IPS-11a (cell line): ENCODE results near the gene OSMR.

Source experiments
- H3K4me3 ChIP-seq: one replicate; pipeline ENCODE4 v1.5.1; 2013; ENCODE audit warnings: low read depth, low read length, control low read depth

OSMR gene

DNA sequence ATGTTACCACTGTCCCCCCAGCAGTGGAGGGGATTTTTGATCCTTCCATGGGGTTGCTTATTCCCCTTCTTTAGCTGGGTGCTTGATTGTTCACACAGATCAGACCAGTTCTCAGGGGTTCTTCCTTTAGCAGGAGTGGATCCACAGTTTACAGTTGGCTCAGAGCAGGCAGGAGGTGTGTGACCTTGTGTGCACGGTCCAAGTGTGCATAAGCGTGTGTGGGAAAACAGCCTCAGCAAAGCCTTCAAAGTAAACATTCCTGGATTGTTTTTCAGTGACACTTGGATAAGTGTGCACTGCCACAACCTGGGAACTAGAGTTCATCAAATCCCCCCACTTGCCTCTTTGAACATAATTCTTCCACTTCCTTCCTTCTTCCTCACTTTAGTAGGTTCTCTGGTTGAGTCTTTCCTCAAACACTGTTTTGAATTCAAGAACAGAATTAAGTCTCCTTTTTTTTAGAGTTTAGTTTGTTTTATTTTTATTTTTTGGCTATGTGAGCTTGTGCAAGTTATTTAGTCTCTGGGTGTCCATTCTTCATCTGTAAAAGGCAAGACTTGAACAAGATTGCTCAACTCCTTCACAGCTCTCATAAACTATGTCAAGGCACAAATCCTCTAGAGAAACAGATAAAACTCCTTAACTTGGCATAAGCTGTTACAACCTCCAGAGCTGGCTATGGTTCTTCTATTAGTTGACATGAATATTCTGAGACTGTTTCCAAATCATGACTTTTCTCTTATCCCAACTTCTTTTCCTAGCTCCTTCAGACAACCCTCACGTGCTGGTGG lies 78.0 kb downstream of the OSMR start:
- H3K4me3 ChIP-seq: no peak overlapping the region

DNA sequence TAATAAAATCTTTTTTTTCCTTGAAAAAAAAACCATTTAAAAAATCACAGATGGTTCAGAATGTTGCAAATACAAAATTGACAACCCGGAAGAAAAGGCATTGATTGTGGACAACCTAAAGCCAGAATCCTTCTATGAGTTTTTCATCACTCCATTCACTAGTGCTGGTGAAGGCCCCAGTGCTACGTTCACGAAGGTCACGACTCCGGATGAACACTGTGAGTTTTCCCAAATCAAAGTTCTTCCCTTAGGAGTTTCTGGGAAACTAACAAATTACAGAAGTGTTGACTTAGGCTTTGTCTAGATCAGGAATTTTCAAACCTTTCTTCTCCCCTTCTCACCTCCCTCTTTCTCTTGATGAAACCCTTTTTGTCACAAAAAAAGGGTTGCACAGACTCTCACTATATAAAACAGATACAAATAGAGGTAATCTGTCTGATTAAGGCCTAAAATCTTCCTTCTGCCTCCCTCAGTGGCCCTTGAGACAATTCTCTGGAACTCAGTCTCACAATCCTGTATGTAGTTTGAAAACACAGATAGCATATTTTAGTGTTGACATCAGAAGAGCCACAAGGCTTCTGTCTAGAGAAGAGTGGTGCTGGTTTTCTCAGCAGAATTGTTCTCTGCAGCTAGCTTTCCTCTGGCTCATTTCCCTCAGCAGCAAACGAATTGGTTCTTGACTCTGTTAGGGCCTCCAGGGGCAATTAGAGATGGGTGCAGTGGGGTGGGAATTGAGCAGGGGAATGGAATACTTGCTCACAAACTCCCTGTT lies 79.5 kb downstream of the OSMR start:
- no peak overlapping the region for H3K4me3 ChIP-seq

DNA sequence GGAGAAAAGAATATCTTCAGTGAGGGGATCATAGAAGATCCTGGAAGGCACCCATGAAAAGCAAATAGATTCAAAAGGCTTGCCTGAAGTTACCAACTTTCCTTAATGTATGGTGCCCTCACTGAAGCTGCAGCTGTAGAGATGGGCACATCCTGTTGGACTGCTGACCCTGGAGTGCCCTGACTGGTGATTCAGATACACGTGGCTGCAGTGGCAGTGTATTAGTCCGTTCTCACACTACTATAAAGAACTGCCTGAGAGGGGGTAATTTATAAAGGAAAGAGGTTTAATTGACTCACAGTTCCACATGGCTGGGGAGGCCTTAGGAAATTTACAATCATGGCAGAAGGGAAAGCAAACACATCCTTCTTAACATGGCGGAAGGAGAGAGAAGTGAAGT lies 80.3 kb downstream of the OSMR start:
- H3K4me3 ChIP-seq: no peak overlapping the region

DNA sequence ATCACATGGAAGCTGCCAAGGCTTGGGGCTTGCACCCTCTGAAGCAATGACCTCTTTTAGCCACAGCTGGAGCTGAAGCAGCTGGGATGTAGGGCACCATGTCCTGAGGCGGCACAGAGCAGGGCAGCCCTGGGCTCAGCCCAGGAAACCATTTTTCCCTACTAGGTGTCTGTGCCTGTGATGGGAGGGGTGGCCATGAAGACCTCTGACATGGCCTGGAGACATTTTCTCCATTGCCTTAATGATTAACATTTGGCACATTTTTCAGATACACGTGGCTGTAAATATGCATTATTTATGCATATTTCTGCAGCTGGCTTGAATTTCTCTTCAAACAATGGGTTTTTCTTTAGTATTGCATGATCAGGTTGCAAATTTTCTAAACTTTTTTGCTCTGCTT lies 81.7 kb downstream of the OSMR start:
- H3K4me3 ChIP-seq: no peak overlapping the region

DNA sequence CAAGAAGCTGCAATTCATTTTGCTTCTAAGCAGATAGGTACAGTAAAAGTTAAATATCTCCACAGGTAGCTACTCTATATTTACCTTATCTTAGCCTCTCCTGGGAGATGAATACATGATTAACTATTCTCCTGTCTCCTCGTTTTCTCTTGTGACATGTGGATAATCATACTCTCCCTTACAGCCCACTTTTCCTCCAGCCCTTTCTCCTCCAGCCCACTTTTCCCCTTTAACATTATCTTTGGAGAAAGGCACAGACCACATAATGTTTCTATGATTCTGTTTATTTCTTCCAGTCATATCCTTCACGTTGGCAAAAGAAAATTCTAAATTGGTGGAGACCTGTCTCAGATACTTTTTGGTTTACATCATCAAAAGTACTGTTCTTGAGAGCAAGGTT lies 84.0 kb downstream of the OSMR start:
- H3K4me3 ChIP-seq: no peak overlapping the region

DNA sequence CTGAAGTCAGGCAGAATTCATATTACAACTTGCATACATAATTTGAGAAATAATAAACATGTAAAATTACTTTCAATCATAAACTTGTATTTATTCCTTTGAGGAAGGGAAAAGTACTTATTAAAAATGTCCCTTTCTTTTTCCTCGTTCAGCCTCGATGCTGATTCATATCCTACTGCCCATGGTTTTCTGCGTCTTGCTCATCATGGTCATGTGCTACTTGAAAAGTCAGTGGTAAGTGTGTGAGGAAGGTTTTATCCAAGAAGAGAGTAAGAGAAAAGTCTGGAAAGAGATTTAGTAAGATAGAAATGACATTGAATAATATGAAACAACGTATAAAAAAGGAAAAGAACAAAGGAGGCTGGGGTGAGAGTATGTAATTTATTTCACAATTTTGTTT lies 85.9 kb downstream of the OSMR start:
- no peak overlapping the region for H3K4me3 ChIP-seq

DNA sequence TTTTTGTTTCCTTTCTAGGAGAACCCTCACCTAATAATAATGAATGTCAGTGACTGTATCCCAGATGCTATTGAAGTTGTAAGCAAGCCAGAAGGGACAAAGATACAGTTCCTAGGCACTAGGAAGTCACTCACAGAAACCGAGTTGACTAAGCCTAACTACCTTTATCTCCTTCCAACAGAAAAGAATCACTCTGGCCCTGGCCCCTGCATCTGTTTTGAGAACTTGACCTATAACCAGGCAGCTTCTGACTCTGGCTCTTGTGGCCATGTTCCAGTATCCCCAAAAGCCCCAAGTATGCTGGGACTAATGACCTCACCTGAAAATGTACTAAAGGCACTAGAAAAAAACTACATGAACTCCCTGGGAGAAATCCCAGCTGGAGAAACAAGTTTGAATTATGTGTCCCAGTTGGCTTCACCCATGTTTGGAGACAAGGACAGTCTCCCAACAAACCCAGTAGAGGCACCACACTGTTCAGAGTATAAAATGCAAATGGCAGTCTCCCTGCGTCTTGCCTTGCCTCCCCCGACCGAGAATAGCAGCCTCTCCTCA lies 87.1 kb downstream of the OSMR start:
- no peak overlapping the region for H3K4me3 ChIP-seq

DNA sequence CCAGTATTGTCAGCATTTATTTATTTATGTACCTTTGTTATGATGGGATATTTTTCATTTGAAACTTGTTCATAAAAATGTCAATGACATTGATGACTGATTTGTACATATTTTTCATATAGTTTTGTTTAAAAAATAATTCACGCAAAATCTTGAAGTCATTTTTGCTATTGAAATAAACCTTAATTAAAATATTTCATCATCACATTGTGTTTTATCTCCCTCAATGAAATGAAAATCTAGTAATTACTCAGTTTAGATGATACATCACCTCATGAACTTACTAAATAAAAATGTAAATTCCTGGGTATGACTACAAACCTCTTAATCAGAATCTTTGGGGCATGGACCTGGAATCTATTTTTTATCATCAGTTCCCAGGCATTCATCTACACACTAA lies 89.6 kb downstream of the OSMR start:
- H3K4me3 ChIP-seq: no peak overlapping the region

DNA sequence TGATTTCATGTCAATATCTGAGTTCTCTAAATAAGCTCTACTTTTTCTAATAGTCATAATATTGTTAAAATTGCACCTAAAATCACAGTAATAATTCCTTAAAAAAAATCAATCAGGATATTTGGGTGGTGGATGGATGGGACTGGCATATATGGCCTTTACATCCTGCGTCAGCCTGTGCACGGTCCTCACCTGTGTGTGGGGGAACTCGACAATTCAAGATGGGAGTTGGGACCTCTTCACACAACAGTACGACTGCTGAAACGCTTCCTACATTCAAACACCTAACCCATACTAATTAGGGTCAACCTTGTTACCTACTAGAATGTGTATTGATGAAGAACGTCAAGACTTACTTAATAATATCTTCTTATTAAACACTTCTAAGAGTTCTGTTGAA lies 90.5 kb downstream of the OSMR start:
- no peak overlapping the region for H3K4me3 ChIP-seq

DNA sequence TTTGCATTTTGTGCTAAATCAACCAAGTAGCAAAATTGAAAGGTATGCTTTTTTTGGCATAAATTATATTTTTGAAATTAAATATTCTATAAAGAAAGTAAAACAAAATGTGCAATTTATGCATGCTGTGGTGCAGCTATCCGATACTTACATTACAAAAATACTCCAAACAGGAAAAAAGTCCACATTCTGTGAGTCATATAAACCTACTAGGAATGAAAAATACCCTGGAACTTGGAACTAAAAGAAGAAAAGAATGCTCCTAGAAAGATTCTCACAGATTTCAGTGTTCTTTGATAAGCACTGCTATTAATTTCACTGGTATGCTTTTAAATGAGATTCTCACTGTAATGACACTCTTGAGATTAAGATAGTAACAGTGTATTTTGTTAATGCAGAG lies 92.6 kb downstream of the OSMR start:
- H3K4me3 ChIP-seq: no peak overlapping the region

DNA sequence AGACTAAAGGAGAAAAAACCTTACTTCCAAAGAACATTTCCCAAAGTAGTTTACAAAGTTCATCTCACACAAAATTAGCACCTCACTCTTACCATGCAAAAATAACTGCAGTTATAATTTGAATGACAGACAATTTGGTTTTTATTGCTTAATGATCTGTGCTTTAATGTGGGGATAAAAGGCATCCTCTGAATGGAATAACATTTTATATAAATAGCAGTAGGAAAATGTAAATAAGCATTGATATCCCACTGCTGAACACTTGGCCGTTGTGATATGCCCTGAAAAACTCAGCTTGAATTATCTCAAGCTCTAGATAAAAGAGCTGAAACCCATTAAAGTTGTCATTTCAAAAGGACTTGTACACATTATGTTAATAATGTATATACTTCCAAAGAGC lies 93.2 kb downstream of the OSMR start:
- no peak overlapping the region for H3K4me3 ChIP-seq

DNA sequence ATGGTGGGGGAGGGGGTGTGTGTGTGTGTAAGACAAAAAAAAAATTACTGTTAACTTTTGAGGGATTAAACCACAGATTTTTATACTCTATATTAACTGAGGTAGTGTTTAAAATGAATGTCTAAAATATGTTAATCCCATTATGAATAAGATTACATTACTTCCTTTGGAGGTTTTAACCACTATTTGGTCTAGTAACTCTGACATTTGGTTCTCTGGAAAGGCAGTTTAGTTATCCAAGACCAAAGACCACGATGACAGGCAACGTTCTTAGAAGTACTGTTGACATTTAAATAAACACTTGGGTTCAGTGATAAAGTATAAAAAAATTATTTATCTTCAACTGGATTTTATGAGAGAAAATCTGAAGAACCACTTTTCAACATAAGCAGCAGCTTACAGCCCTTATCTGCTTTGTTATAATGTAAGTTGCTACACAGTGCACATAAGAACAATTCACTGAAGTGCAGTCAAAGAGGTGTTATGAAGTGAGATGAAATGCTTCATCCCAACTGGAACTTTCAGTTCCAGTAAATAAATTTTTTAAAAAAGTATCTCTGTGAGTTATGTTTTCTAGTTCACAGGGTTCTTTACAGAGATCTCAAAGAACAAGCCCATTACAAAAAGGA lies 94.5 kb downstream of the OSMR start:
- H3K4me3 ChIP-seq: no peak overlapping the region

DNA sequence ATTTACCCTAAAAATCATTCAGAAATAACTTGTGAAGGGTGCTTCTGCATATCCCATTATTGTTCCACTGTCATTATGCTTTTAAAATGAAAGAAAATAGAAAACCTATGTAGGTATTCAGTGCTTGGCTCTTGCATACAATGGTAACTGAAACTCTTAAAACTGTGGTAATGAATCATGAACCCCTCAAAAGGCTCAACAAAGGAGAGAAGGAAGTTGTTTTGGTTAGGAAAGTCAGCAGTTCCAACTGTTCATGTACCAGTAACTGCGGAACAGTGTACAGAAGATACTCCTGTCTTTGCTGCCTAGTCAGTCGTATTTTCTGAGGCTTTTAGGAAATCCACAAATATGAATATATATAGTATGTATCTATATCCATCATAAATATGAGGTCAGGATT lies 96.1 kb downstream of the OSMR start:
- no peak overlapping the region for H3K4me3 ChIP-seq

DNA sequence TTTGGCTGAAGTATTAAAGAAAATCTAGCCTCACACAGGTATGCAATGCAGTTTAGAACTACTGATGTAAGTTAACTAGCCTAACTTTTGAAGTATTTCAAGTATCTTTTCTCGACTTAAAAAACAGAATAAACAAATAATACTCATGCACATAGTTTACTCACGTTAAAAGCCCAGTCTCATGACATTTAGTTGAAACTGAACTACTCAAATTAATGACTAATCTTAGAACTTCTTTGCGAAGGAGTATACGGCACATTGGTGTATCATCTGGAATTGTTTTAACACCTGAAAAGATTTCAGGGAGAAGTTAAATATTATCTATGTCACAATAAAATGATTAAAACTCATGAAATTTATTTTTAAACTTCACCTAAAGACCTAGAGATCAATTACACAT lies 98.5 kb downstream of the OSMR start:
- H3K4me3 ChIP-seq: no peak overlapping the region

DNA sequence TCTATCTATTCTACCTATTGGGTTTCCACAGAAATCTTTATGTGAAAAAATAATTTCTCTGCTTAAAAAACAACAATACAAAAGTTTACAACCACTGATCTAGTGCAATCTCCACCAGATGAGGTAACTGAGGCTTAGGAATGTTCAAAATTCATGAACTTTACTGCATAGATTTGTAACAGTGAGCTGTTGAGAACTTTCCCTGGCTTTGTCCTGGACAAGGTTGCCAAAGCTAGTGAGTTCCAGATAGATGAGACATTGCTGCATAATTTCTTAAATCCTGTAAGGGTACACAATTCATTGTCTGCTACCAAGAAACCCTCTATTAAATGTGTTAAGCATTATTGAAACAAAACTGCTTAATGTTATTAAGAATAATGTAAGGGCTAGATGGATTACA lies 102.7 kb downstream of the OSMR start:
- H3K4me3 ChIP-seq: no peak overlapping the region

DNA sequence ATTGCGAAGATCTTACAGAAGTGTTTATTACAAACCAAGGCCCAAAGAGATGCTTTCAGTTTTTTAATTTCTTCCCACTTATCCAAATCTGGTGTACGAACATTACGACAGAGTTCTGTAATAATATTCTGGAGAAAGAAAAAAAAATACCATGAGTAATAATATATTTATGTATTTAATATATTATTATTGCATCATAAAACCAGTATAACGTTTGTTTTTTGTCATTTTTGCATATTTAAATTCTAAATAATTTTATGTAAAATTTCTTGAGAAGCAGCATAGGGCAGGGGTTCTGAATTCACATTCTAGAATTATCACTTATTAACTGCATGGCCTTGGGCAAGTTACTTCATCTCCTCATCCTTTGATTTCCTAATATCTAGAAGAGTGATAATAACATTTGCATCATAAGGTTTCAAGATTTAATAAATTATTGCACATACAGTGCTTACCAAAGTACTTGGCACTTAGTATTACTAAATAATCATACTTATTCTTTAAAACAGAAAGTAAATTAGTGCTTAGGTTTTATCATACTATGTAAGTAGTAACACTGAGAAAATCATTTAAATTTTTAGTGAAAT lies 107.7 kb downstream of the OSMR start:
- no peak overlapping the region for H3K4me3 ChIP-seq

DNA sequence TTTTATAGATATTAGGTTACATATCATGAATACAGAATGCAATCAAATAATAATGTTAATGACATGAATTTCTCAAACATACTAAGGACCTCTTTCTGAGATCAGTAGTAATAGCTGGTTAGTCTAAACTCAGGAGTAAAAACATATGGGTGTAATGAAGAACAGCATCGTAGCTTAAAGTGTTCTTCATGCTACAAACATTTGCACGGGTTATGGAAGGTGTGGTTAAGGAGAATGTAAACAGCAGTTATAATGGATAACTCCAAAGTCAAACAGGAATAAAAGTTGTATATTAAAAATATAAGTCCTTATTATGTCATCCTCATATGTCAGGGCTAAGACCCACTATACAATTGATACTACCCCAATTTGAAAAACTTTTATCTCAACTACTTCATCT lies 115.9 kb downstream of the OSMR start:
- H3K4me3 ChIP-seq: no peak overlapping the region

DNA sequence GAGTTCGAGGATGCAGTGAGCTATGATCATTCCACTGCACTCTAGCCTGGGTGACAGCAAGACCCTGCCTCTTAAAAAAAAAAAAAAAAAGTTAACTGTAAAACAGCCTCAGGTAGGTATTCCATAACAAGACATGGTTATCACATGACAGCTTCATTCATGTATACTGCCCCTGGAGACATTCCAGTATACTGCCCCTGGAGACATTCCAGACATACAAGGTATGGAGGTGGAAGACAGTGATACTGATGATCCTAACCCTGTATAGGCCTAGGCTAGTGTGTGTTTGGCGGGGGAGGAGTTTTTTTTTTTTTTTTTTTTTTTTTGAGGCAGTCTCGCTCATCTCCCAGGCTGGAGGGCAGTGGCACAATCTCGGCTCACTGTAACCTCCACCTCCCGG lies 122.9 kb downstream of the OSMR start:
- H3K4me3 ChIP-seq: no peak overlapping the region

DNA sequence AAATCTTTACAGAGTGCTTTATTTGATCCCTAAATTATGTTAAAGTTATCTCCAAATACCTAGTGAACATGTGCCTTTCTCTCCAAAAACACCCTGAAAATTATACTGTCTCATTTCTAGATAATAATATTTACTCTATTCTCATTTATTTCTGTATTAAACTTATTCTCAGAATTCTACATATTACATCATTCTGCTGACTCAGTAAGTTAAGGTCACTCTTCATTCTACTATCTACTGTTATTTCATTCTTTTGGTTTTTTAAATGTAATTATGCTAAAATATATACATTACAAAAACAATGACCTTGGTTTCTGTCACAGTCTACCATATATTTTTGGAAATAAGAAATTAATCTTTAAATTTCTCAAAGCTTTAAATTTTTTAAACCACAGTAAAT lies 132.2 kb downstream of the OSMR start:
- H3K4me3 ChIP-seq: no peak overlapping the region

DNA sequence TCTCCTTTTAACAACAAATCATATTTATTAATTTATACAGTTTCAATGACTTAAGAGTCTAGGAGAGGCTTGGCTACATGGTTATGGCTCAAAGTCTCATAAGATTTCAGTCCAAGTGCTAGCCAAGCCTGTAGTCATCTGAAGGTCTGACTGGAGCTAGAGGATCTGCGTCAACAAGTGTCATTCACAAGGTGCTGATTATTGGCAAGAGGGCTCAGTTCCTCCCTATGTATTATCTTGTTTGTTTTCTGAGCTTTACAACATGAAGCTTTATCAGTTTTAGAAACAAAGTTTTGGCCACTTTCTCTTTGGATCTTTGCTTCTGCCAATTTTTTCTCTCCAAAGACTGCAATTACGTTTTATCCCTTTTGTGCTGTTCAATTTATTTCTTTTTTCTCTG lies 133.7 kb downstream of the OSMR start:
- no peak overlapping the region for H3K4me3 ChIP-seq
